ENCODE measurements around the gene DOK5. TPM values are rescaled to one million over a fixed set of nuclear protein-coding genes. Genes with fewer than 3 reads are reported as not detected.

DOK5 gene
- total and polyA plus RNA-seq, 9 of the 15 experiments (the other 6 are each of a cell fraction or from before 2014, with no cell fraction given), result not detected

DNA sequence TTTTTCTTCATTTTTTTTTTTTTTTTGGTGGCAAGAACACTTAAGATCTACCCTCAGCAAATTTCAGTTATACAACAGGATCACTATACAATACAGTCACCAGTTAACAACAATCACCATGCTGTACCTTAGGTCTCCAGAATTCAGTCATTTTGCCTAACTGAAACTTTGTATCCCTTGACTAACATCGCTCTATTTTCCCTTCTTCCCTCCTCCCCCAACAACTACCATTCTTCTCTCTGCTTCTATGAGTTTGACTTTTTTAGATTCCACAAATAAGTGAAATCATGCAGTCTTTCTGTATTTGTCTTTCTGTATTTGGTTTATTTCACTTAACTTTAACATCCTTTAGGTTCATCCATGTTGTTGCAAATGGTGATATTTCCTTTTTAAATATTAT, 42.4 kb upstream of the DOK5 start:
- H3K36me3 ChIP-seq (ENCODE audit: control insufficient read depth, insufficient read depth, low read length), result no peaks in the 10 kb centered on the region
- no peak overlapping the region for H2AFZ ChIP-seq (ENCODE audit: low read depth, low read length)
- no TSS peak for BruUV-seq (replicated peaks)
- no peaks in the 10 kb centered on the region for H3K27me3 ChIP-seq (ENCODE audit: control insufficient read depth in 2 of 2, insufficient read depth in 2 of 2, low read length in 2 of 2)
- intact Hi-C loops (cut with micrococcal nuclease), result no loop called here
- no peak overlapping the region for H3K9ac ChIP-seq (ENCODE audit: insufficient read depth in 1 of 2, low read depth in 2 of 2, low read length in 2 of 2)
- H3K9me3 ChIP-seq (replicated peaks; ENCODE audit: control insufficient read depth, insufficient read depth, low read depth, low read length), result no peaks in the 10 kb centered on the region
- no peak for FAIRE-seq
- no peaks in the 10 kb centered on the region for H3K79me2 ChIP-seq (ENCODE audit: control insufficient read depth, insufficient read depth, low read length)
- no peak overlapping the region for H3K4me2 ChIP-seq (ENCODE audit: insufficient read depth, low read length)
- ChIA-PET CTCF (ENCODE audit: low intra/inter-chr PET ratio) (no interaction called here), POLR2A (no interaction called here)
- WGBS (ENCODE audit: insufficient coverage, low coverage, missing lambda C conversion rate), result no CpG with 5 or more reads among the region's 1 CpG
- in situ Hi-C loops (cut with MboI), result no loop called here
- no peaks in the 10 kb centered on the region for H3K4me1 ChIP-seq (replicated peaks in 1 of 2; ENCODE audit: control insufficient read depth in 2 of 2, insufficient read depth in 2 of 2, low read length in 2 of 2)
- TF ChIP-seq ZNF740 (CRISPR knock-in tag; IDR thresholded peaks at IDR 0.05) (no peak), ZNF740 (tag; IDR thresholded peaks at IDR 0.05) (no peak), FOXM1 (IDR thresholded peaks at IDR 0.05; ENCODE audit: low read depth) (no peak), FOXM1 (CRISPR knock-in tag; IDR thresholded peaks at IDR 0.05; ENCODE audit: low read depth) (no peak), RBM25 (IDR thresholded peaks at IDR 0.05; ENCODE audit: low read depth, low read length, severe bottlenecking) (no peak), EWSR1 (IDR thresholded peaks at IDR 0.05; ENCODE audit: borderline replicate concordance, low read depth, partially characterized antibody) (peak; percentile 51), NELFE (IDR thresholded peaks at IDR 0.05; ENCODE audit: insufficient read depth, insufficient read length) (no peak), CXXC5 (CRISPR knock-in tag; IDR thresholded peaks at IDR 0.05) (no peak), ETV1 (tag; conservative IDR thresholded peaks at IDR 0.05; ENCODE audit: low read depth) (no peak)
- TF ChIP-seq, protein P1, sequence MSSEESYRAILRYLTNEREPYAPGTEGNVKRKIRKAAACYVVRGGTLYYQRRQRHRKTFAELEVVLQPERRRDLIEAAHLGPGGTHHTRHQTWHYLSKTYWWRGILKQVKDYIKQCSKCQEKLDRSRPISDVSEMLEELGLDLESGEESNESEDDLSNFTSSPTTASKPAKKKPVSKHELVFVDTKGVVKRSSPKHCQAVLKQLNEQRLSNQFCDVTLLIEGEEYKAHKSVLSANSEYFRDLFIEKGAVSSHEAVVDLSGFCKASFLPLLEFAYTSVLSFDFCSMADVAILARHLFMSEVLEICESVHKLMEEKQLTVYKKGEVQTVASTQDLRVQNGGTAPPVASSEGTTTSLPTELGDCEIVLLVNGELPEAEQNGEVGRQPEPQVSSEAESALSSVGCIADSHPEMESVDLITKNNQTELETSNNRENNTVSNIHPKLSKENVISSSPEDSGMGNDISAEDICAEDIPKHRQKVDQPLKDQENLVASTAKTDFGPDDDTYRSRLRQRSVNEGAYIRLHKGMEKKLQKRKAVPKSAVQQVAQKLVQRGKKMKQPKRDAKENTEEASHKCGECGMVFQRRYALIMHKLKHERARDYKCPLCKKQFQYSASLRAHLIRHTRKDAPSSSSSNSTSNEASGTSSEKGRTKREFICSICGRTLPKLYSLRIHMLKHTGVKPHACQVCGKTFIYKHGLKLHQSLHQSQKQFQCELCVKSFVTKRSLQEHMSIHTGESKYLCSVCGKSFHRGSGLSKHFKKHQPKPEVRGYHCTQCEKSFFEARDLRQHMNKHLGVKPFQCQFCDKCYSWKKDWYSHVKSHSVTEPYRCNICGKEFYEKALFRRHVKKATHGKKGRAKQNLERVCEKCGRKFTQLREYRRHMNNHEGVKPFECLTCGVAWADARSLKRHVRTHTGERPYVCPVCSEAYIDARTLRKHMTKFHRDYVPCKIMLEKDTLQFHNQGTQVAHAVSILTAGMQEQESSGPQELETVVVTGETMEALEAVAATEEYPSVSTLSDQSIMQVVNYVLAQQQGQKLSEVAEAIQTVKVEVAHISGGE (CRISPR knock-in tag; IDR thresholded peaks at IDR 0.05), result peak in 1 of 3 experiments; percentile 48; a peak in 1 of 6 replicates
- TF ChIP-seq, protein P2, sequence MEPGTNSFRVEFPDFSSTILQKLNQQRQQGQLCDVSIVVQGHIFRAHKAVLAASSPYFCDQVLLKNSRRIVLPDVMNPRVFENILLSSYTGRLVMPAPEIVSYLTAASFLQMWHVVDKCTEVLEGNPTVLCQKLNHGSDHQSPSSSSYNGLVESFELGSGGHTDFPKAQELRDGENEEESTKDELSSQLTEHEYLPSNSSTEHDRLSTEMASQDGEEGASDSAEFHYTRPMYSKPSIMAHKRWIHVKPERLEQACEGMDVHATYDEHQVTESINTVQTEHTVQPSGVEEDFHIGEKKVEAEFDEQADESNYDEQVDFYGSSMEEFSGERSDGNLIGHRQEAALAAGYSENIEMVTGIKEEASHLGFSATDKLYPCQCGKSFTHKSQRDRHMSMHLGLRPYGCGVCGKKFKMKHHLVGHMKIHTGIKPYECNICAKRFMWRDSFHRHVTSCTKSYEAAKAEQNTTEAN (CRISPR knock-in tag; IDR thresholded peaks at IDR 0.05), result no peak
- DNase-seq (ENCODE audit: extremely low read depth in 1 of 4, low spot score in 3 of 4), result no peak
- no peak overlapping the region for H3K4me3 ChIP-seq
- no peak overlapping the region for H3K27ac ChIP-seq (ENCODE audit: extremely low read depth, low read depth, low read length)
- no peak for ATAC-seq
- H4K20me1 ChIP-seq (replicated peaks; ENCODE audit: control insufficient read depth, insufficient read depth, low read length), result no peaks in the 10 kb centered on the region
- no peaks in the 10 kb centered on the region for H3K9me1 ChIP-seq (ENCODE audit: control insufficient read depth, insufficient read depth, low read length)

All from K562 (cell line).